HFFc6 (cell line): ENCODE results near the gene GABBR2. TPM values are rescaled to one million over a fixed set of nuclear protein-coding genes. Genes with fewer than 3 reads are reported as not detected.
"Not testable (repeated sequence)": the region's sequence is repeated elsewhere in the genome, so short reads cannot be mapped to it uniquely, and the experiment has no call there.

Experiments
- DNase-seq: peaks from one replicate; pipeline ENCODE4 v3.0.0-alpha.2; 2018
- H3K27ac Mint-ChIP-seq: 2 replicates; pipeline ENCODE4 v1.8.0; 2020; ENCODE audit warnings: mild to moderate bottlenecking, mixed read lengths
- H3K27me3 Mint-ChIP-seq: 2 replicates; pipeline ENCODE4 v1.8.0; 2021; ENCODE audit warnings: mild to moderate bottlenecking, moderate library complexity, mixed read lengths; ENCODE audit not compliant: insufficient read depth
- H3K36me3 Mint-ChIP-seq: 2 replicates; pipeline ENCODE4 v1.8.0; 2021; ENCODE audit warnings: low read depth, mixed read lengths
- H3K4me1 Mint-ChIP-seq: 2 replicates; pipeline ENCODE4 v1.8.0; 2020; ENCODE audit warnings: low read depth, mixed read lengths
- H3K4me3 Mint-ChIP-seq: 2 replicates; pipeline ENCODE4 v1.8.0; 2020; ENCODE audit warnings: mild to moderate bottlenecking, moderate library complexity, mixed read lengths
- H3K9me3 Mint-ChIP-seq: 2 replicates; pipeline ENCODE4 v1.8.0; 2020; ENCODE audit warnings: mild to moderate bottlenecking, mixed read lengths
- CTCF ChIP-seq: fragments of 200-600 bp; sonication (generic); IDR thresholded peaks from 2 replicates; pipeline ENCODE4 v1.5.0; 2021; ENCODE audit warnings: antibody characterized with exemption, mild to moderate bottlenecking
- total RNA-seq, 6 experiments: library from RNA; stranded (reverse); fragmentation: NEBNext Ultra II Directional; extraction: Animal tissue kit (Norgen Biotek cat#: 25700); gene quantifications; 2 replicates in 1 of 6; 3 replicates in 5 of 6; pipeline ENCODE4 v1.2.3, GENCODE V29; 2021

Gene GABBR2
- total RNA-seq, 6 experiments from 2014 or later, result 3.1 to 9.3 (median 7.6) TPM

- no peak overlapping the region for H3K4me3 Mint-ChIP-seq
These were observed 230.9 kb downstream of the GABBR2 start for GRCh38 chr9:98477884-98478283.

GRCh38 chr9:98472216-98472615 lies 236.5 kb downstream of the GABBR2 start:
- no peak for DNase-seq
- Mint-ChIP-seq H3K36me3 (no peaks in the 10 kb centered on the region), H3K27ac (no peak overlapping the region), H3K9me3 (no peaks in the 10 kb centered on the region), H3K4me3 (no peak overlapping the region), H3K27me3 (no peaks in the 10 kb centered on the region; the same call in none of the 2 replicates), H3K4me1 (no peaks in the 10 kb centered on the region)
- no peak for TF ChIP-seq CTCF

More at GRCh38 chr9:98477884-98478283, 230.9 kb downstream of the GABBR2 start:
- TF ChIP-seq CTCF, result no peak
- Mint-ChIP-seq H3K27me3 (no peaks in the 10 kb centered on the region; the same call in 1 of the 2 replicates), H3K27ac (no peak overlapping the region), H3K9me3 (no peaks in the 10 kb centered on the region), H3K4me1 (peaks cover 37% of the 10 kb centered on the region), H3K36me3 (no peaks in the 10 kb centered on the region)
- no peak for DNase-seq

- Mint-ChIP-seq H3K4me1 (peaks cover under 1% of the 10 kb centered on the region; the same call in 1 of the 2 replicates), H3K9me3 (peaks cover 3% of the 10 kb centered on the region; the same call in 1 of the 2 replicates), H3K4me3 (no peak overlapping the region), H3K36me3 (no peaks in the 10 kb centered on the region), H3K27ac (no peak overlapping the region), H3K27me3 (no peaks in the 10 kb centered on the region; the same call in none of the 2 replicates)
- DNase-seq, result no peak
- no peak for TF ChIP-seq CTCF
These were observed 237.6 kb downstream of the GABBR2 start for GRCh38 chr9:98471185-98471584.

GRCh38 chr9:98468567-98469239 lies 240.0 kb downstream of the GABBR2 start:
- Mint-ChIP-seq H3K27me3 (no peaks in the 10 kb centered on the region; the same call in none of the 2 replicates), H3K4me1 (peaks cover 10% of the 10 kb centered on the region), H3K4me3 (no peak overlapping the region), H3K36me3 (no peaks in the 10 kb centered on the region), H3K27ac (no peak overlapping the region), H3K9me3 (peaks cover 4% of the 10 kb centered on the region)
- DNase-seq, result no peak
- no peak for TF ChIP-seq CTCF

- peaks cover 33% of the 10 kb centered on the region for H3K9me3 Mint-ChIP-seq
- H3K4me1 Mint-ChIP-seq, result peaks cover 10% of the 10 kb centered on the region
- H3K36me3 Mint-ChIP-seq, result peaks cover 25% of the 10 kb centered on the region
- no peak overlapping the region for H3K27ac Mint-ChIP-seq
- no peak for TF ChIP-seq CTCF
- no peak for DNase-seq
- no peaks in the 10 kb centered on the region; the same call in none of the 2 replicates for H3K27me3 Mint-ChIP-seq
- no peak overlapping the region for H3K4me3 Mint-ChIP-seq
These were observed 242.9 kb downstream of the GABBR2 start for GRCh38 chr9:98465799-98466198.

GRCh38 chr9:98464156-98464690 lies 244.5 kb downstream of the GABBR2 start:
- not testable (repeated sequence) for H3K4me1 Mint-ChIP-seq, H3K27ac Mint-ChIP-seq, DNase-seq, H3K27me3 Mint-ChIP-seq, H3K4me3 Mint-ChIP-seq
- Mint-ChIP-seq H3K9me3 (peaks cover 48% of the 10 kb centered on the region), H3K36me3 (peaks cover 37% of the 10 kb centered on the region)
